ENCODE measurements around the gene CYBC1.

GRCh38 chr17:82408938-82409318, 41.6 kb downstream of the CYBC1 start:
- TF ChIP-seq CTCF (IDR thresholded peaks at IDR 0.05) (no peak), ZFX (IDR thresholded peaks at IDR 0.05; ENCODE audit: borderline replicate concordance) (no peak)
